Measurements from ENCODE around the gene HOXD12.

DNA sequence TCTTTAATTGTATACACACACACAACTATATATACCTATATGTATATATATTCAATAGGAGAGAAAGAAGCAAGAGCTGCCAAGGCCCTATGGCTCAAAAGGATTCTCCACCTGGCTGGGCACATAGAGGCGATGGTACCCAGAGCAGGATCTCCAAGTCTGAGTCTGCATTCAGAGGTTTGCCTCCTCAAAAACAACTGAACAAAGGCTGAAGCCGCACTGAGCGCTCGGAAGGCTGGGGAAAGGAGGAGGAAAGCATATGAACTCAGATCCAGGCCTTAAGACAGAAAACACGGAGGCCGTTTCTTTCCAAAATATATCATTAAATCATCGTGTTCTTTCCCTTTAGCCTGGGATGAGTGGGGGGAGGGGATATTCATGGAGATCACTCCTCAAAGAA, 3.6 kb downstream of the HOXD12 start:
- TF ChIP-seq, protein P1, sequence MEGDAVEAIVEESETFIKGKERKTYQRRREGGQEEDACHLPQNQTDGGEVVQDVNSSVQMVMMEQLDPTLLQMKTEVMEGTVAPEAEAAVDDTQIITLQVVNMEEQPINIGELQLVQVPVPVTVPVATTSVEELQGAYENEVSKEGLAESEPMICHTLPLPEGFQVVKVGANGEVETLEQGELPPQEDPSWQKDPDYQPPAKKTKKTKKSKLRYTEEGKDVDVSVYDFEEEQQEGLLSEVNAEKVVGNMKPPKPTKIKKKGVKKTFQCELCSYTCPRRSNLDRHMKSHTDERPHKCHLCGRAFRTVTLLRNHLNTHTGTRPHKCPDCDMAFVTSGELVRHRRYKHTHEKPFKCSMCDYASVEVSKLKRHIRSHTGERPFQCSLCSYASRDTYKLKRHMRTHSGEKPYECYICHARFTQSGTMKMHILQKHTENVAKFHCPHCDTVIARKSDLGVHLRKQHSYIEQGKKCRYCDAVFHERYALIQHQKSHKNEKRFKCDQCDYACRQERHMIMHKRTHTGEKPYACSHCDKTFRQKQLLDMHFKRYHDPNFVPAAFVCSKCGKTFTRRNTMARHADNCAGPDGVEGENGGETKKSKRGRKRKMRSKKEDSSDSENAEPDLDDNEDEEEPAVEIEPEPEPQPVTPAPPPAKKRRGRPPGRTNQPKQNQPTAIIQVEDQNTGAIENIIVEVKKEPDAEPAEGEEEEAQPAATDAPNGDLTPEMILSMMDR (IDR thresholded peaks at IDR 0.05) = no peak
- TF ChIP-seq EP300 (IDR thresholded peaks at IDR 0.05) = no peak

All from ovary (tissue), 3 donors.